Measurements from ENCODE around the gene HYCC2.

- TF ChIP-seq, protein P1, sequence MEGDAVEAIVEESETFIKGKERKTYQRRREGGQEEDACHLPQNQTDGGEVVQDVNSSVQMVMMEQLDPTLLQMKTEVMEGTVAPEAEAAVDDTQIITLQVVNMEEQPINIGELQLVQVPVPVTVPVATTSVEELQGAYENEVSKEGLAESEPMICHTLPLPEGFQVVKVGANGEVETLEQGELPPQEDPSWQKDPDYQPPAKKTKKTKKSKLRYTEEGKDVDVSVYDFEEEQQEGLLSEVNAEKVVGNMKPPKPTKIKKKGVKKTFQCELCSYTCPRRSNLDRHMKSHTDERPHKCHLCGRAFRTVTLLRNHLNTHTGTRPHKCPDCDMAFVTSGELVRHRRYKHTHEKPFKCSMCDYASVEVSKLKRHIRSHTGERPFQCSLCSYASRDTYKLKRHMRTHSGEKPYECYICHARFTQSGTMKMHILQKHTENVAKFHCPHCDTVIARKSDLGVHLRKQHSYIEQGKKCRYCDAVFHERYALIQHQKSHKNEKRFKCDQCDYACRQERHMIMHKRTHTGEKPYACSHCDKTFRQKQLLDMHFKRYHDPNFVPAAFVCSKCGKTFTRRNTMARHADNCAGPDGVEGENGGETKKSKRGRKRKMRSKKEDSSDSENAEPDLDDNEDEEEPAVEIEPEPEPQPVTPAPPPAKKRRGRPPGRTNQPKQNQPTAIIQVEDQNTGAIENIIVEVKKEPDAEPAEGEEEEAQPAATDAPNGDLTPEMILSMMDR (IDR thresholded peaks at IDR 0.05): no peak
- TF ChIP-seq POLR2A (IDR thresholded peaks at IDR 0.05): no peak
Measured at GRCh38 chr2:201074996-201075395, 3.5 kb upstream of the HYCC2 start.
